ENCODE data around the gene NRN1.

DNA sequence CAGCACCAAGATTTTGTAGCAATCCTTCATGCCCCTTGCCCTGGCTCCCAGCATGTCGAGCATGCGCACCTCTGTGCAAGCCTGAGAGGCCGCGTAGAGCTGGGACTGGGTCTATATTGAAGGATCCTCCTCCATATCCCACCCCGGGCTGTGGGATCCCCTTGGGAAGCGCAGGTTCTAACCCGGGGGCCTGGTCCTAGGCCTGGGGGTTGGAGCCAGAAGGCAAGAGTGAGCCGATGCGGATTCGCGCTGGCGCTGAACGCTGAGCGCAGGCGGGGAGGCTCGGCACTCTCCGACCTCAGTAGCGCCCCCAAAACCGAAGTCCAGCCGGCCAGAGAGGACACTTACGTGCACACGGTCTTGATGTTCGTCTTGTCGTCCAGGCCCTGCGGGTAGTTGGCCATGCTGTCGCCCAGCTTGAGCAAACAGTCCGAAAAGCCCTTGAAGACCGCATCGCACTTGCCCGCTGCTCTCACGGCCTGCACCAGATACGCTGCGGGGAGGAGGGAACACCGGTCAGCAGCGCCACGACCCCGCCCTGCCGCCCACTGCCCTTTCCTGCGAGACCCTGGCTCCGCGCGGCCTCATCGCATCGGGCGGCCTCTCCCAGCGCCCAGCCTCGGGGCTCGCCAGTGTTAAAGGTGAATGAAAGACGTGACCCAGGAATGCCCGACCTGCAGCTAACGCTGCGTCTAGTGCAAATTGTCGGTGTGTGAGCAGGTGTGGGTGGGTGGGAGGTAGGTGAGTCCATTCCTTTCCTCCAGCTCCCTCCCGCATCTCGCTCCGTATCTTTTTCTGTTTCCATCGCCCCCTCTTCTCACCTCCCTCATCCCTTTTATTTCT lies 4.5 kb downstream of the NRN1 start:
- no peak for TF ChIP-seq SUZ12 (IDR thresholded peaks at IDR 0.05)
- TF ChIP-seq SP1 (IDR thresholded peaks at IDR 0.05): no peak
- no peak for TF ChIP-seq ARNT (IDR thresholded peaks at IDR 0.05)
- TF ChIP-seq TARDBP (IDR thresholded peaks at IDR 0.05): no peak
- no peak for TF ChIP-seq HDGF (IDR thresholded peaks at IDR 0.05; ENCODE audit: borderline replicate concordance)
- TF ChIP-seq FOXM1 (IDR thresholded peaks at IDR 0.05; ENCODE audit: borderline replicate concordance): no peak
- TF ChIP-seq BHLHE40 (IDR thresholded peaks at IDR 0.05; ENCODE audit: borderline replicate concordance): no peak
- TF ChIP-seq FOXA1 (IDR thresholded peaks at IDR 0.05): no peak
- TF ChIP-seq FOXK2 (IDR thresholded peaks at IDR 0.05): no peak
- TF ChIP-seq ELF4 (IDR thresholded peaks at IDR 0.05): no peak
